ENCODE measurements around the gene OTX1. TPM values are rescaled to one million over a fixed set of nuclear protein-coding genes. Genes with fewer than 3 reads are reported as not detected.
"Not testable (repeated sequence)": the region's sequence is repeated elsewhere in the genome, so short reads cannot be mapped to it uniquely, and the experiment has no call there.

The OTX1 gene
- total RNA-seq, 1 experiment from 2014 or later = 0.36 TPM

GRCh38 chr2:63058921-63059792 is 8.5 kb downstream of the OTX1 start:
- no peak for DNase-seq (ENCODE audit: low read depth)

DNA sequence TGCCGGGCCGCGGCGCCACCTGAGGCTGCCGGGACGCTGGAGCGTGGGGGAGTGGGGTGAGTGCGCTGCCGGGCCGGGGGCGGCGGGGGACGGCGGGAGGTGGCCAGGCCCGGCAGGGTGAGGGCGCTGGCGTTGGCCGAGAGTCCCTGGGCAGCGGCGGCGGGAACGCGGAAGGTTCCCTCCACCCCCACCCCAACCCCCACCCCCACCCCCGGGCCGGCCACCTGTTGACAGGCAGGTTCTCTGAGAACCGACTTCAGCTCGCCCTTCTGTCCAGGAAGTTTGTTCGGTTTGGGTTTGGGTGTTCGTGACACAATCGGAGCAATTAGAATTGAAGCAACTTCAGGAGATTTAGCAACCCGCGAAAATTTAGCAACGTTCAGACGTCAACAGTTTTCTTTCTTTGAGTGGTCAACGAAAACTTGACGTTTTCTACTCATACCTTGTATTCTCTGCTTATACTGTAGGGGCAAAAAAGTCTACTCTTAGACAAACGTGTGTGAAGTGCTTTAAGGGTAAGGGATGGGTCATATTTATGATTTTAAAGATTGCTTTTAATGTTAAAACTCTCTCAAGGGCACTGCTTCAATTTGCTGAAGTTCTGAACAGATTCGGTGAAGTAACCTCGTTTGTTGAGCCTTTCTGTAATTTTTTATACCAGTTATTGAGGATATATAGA is 9.3 kb downstream of the OTX1 start:
- DNase-seq (ENCODE audit: low read depth) = no peak

DNA sequence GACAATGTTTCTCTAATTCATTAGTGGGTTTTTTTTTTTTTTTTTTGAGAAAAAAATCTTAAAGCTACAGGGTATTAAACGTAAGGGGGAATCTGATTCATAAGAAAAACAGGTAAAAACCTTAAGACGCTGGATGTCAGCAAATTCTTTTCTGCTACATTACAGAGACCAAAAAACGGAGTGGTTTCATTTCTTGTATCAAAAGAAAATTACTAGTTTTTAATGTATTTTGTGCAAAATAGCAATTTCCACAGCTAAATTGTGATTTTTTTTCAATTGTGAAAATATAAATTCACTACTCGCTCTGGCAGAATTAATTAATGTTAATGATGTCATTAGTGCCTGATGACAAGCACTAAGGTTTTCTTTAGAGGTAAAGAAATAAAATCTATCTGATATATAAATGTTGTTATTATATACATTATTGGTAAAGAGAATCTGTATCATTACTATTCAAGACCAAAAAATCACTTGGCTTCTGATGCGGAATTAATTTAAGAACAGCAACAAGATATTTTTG is 9.9 kb downstream of the OTX1 start:
- no peak for DNase-seq (ENCODE audit: low read depth)

DNA sequence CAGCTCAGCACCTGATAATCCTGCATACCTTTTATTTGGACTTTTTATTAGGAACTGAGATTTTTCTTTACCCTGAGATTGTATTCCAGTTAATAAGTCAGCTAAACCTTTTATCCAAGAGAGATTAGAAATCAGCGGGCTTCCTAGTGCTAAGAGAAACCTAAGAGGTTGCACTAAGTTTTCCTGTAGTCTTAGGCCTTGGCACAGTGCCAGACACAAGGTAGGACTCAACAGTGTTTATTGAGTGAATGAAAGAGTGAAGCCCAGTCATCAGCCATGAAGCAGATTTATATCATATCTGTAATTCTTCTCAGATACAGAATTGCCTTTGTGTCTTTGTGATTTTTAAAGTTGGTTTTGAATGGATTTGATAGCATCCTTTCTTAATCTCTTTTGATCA is 13.6 kb downstream of the OTX1 start:
- DNase-seq (ENCODE audit: low read depth) = no peak

GRCh38 chr2:63064661-63065060 is 14.0 kb downstream of the OTX1 start:
- no peak for DNase-seq (ENCODE audit: low read depth)

DNA sequence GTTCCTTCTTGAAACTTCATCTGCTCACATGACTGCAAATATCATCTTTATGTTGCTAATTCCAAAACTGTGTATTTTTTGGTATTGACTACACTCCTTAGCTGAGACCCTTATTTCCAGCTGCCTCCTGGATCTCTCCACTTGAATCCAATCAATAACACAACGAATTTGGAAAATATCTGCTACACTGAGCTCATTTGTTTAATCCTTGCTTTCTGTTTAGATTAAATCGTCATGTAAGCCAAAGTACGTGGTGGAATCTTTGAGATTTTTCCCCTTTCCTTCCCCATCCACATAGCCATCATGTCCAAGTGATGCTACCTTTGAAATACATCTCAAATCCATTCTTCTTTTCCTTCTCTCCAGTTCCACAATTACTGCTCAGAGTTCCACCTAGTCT is 15.6 kb downstream of the OTX1 start:
- no peak for DNase-seq (ENCODE audit: low read depth)

- no peak for DNase-seq (ENCODE audit: low read depth)
Observed at GRCh38 chr2:63066838-63067237, 16.2 kb downstream of the OTX1 start.

DNA sequence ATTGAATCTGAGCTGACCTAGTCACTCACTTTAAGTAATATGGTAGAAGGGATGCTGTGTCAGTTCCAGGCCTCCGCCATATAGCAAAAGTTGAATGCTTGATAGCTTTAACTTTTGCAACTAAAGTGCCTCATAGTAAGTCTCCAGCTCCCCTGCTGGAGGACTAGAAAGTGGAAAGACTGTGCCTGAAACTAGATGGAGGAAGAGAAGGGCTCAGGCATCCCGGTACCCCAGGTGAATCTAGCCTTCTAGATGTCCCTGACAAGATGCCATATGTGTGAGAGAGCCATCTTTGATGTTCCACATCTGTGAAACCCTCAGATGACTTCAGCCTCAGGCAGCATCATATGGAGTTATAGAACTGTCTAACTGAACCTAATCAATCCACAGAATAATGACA is 21.0 kb downstream of the OTX1 start:
- no peak for DNase-seq (ENCODE audit: low read depth)

DNA sequence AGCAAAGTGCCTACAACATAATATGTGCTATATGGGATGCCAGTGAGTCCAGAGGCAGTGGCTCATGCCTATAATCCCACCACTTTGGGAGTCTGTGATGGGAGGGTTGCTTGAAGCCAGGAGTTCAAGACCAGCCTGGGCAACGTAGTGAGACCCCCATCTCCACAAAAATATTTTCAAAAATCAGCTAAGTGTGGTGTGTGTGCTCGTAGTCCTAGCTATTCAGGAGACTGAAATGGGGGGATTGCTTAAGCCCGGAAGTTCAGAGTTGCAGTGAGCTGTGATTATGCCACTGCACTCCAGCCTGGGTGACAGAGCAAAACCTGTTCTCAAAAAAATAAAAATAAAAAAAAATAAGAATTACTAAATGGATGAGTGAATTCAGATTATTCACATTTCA is 23.4 kb downstream of the OTX1 start:
- no peak for DNase-seq (ENCODE audit: low read depth)

DNA sequence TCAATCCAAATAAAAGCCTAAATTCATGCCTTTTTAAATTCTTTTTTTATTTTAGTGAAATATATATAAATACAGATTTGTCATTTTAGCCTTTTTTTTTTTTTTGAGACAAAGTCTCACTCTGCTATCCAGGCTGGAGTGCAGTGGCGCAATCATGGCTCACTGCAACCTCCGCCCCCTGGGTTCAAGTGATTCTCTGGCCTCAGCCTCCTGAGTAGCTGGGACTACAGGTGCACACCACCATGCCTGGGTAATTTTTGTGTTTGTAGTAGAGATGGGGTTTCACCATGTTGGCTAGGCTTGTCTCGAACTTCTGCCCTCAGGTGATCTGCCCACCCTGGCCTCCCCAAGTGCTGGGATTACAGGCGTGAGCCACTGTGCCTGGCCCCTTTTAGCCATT is 23.8 kb downstream of the OTX1 start:
- not testable (repeated sequence) for DNase-seq (ENCODE audit: low read depth)

DNA sequence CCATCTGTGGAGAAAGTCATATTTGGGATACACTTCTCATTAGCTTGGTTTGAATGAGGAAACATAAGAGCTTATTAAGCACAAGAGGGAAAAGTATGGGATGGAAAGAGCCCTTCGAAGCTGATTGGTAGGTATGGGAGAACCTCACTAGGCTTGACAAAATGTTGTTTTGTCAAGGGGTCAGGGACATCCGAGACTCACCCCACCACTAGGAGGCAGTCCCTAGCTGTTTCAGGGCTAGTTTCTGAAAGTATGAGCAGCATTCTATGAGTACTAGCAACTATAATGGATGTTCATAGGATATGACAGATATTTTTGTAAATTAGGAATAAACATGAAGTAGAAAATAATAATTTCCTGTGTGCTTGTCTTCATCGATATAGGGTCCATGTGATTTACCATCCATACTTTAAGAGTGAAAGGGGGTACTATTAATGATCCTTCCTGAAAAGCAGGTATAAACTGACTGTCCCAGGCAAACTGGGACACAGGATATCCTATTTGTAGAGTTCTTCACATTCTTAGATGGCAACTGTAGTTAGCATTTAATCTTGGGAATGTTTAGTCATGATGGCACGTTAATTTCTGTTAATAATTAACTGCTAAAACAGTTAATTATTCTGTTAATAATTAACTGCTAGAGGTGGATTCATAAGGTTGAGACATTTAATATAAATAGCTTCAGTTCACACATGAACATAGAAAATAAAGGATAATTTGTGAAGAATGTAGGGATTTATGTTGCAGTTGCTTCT is 28.4 kb downstream of the OTX1 start:
- DNase-seq (ENCODE audit: low read depth) = peak; percentile 19

DNA sequence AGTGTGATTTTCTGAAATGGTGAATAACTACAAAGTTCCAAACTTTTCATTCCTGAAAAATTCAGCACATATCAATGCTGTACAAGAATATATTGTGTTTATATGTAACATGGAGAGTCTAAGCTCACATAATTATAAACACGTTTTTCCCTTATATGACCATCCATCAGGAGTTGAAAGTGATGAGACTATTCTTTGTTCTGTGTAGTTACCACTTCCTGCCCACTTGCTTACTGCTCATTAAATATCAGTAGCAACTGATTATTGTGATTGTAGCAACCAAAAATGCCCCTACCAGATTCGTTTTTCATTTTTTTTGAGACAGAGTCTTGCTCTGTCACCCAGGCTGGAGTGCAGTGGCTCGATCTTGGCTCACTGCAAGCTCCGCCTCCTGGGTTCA is 30.8 kb downstream of the OTX1 start:
- DNase-seq (ENCODE audit: low read depth) = peak; percentile 10

DNA sequence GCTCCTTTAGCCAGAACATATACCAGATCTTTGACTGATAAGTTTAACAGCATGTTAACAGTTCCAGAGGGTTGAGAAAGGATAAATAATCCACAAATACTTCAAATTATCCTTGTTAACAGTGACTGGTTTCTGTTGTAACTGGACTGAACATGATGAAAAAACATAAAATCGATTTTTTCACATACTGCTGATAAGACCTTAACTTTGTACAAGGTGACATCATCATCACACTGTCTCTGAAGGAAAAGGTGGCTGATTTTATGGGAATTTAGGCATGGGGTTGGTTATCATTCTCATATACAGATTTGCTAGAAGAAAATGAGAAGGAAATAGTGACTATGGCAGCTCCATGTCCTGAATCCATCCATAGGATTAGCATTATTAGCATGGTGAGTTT is 36.1 kb downstream of the OTX1 start:
- DNase-seq (ENCODE audit: low read depth) = no peak

GRCh38 chr2:63092401-63092800 is 41.8 kb downstream of the OTX1 start:
- no peak for DNase-seq (ENCODE audit: low read depth)

- no peak for DNase-seq (ENCODE audit: low read depth)
Observed at GRCh38 chr2:63092857-63093256, 42.2 kb downstream of the OTX1 start.

DNA sequence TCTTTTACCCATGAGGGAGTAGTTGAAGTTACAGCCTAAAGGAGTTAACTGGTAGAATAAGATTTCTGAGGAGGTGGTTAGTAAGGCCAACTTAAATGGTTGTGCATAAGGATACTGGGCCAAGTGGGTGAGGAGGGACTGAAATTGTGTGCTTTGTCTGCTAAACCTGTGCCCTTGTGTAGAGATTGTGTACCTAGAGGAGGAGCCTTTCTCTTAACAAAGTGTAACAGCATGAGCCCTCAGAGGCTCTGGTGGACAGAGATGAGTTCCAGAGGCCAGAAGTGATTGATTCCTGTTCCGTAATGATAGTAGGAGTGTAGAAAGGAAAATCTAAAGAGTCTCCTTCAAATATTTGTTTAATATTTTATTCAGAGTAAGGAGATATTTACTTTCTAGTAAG is 42.9 kb downstream of the OTX1 start:
- no peak for DNase-seq (ENCODE audit: low read depth)

- DNase-seq (ENCODE audit: low read depth) = no peak
Observed at GRCh38 chr2:63096491-63096890, 45.9 kb downstream of the OTX1 start.

DNA sequence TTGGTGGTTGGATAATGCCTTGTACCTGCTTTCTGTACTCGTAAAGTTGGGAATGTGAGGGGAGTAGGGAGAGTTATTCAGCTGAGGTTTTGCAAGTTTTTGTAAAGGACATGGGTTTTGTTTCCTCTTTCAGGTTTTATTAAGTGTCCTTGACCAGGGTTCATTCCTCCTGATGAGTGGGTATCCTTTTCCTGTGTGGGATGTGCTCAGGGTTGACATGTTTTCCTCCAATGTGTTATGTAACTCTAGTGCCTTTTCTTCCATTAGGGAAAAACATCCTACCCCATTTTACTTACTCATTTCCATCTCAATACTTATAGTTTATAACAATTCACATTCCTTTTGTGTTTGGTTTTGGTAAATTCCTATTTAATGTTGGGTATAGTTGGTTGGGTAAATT is 48.4 kb downstream of the OTX1 start:
- DNase-seq (ENCODE audit: low read depth) = no peak

DNA sequence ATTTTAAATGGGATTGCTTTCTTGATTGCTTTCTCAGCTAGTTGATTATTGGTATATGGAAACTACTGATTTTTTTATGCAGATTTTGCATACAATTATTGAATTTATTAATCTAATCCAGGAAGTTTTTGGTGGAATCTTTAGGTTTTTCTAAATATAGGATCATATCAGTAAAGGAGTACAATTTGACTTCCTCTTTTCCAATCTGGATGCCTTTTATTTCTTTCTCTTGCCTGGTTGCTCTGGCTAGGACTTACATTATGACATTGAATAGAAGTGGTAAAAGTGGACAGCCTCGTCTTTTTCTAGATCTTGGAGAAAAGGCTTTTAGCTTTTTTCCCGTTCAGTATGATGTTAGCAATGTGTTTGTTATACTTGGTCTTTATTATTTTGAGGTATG is 51.3 kb downstream of the OTX1 start:
- no peak for DNase-seq (ENCODE audit: low read depth)

DNA sequence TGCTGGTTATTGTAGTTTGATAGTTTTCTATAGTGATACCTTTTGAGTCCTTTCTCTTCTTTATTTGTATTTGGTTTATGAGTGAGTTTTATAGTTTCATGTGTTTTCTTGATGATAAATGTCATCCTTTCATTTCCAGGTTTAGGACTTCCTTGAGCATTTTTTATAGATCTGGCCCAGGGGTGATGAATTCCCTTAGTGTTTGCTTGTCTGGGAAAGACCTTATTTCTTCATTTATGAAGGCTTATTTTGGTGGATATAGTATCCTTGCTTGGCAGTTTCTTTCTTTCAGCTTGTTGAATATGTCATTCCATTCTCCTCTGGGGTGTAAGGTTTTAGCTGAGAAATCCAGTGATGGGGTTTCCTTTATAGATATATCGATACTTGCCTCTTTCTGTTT is 53.9 kb downstream of the OTX1 start:
- DNase-seq (ENCODE audit: low read depth) = no peak

Measured in RPMI7951 (cell line).